Measurements from ENCODE around the gene CTTNBP2.

DNA sequence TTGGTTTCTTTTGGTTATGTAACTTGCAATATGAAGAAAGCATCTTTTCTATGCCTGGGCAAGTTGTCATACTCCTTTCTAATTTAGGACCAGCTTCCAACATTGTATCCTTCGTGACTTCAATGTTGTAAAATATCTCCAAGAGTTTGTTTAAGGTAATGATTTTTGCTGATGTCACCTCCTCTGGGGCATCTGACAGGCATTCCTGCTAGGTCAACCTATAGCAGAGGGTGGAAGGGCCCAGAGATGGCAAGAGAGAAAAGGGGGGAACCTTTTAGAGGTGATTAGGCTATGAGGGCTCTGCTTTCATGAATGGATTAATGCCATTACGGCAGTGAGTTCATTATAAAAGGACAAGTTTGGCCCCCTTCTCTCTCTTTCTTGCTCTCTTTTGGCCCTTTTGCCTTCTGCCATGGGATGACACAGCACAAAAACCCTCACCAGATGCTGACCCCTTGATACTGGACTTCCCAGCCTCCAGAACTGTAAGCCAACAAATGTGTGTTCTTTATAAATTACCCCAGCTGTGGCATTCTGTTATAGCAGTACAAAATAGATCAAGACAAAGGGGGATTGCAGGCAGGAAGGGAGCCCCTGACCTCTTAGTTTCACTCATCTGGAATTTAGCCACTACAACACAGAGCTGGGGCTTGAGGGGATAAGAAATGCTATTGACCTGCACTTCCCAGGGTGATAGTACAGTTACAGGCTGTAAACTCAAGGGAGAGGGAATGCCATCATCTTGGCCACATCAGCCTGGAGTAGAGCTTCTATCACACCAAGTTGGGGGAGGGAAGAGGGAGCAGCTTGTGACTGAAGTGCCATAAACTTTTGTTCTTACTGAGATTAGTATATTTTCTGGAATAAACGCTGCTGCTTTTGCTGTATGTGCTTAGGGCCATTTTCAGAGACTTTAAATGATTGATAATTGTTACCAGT, 197.5 kb downstream of the CTTNBP2 start:
- no peak for TF ChIP-seq POLR2AphosphoS5 (IDR thresholded peaks at IDR 0.05)
- TF ChIP-seq, protein P1, sequence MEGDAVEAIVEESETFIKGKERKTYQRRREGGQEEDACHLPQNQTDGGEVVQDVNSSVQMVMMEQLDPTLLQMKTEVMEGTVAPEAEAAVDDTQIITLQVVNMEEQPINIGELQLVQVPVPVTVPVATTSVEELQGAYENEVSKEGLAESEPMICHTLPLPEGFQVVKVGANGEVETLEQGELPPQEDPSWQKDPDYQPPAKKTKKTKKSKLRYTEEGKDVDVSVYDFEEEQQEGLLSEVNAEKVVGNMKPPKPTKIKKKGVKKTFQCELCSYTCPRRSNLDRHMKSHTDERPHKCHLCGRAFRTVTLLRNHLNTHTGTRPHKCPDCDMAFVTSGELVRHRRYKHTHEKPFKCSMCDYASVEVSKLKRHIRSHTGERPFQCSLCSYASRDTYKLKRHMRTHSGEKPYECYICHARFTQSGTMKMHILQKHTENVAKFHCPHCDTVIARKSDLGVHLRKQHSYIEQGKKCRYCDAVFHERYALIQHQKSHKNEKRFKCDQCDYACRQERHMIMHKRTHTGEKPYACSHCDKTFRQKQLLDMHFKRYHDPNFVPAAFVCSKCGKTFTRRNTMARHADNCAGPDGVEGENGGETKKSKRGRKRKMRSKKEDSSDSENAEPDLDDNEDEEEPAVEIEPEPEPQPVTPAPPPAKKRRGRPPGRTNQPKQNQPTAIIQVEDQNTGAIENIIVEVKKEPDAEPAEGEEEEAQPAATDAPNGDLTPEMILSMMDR (IDR thresholded peaks at IDR 0.05): no peak

All from transverse colon (tissue), 4 donors.